DND-41 (cell line): Measurements from ENCODE around the gene IFIT1B.

Experiments
- ATAC-seq: fragments of 200-7000 bp; cut with Tn5 transposase; 3 replicates; pipeline ENCODE4 v1.9.1; 2021; ENCODE audit warnings: low read depth; ENCODE audit not compliant: insufficient read depth
- DNase-seq: peaks from one replicate; pipeline ENCODE4 v3.0.0-alpha.2; 2020
- H2AFZ ChIP-seq: 2 replicates; pipeline ENCODE4 v1.6.0; 2012; ENCODE audit warnings: low read depth, low read length
- H3K27ac ChIP-seq: 2 replicates; pipeline ENCODE4 v1.5.1; 2012; ENCODE audit warnings: low read length, inconsistent platforms
- H3K27me3 ChIP-seq: fragments of 200-600 bp; sonication (generic); 2 replicates; pipeline ENCODE4 v1.6.0; 2012; ENCODE audit warnings: low read length, mild to moderate bottlenecking, inconsistent platforms; ENCODE audit not compliant: insufficient read depth, poor library complexity
- H3K36me3 ChIP-seq: 2 replicates; pipeline ENCODE4 v1.5.1; 2012; ENCODE audit warnings: low read length, inconsistent platforms; ENCODE audit not compliant: insufficient read depth
- H3K4me1 ChIP-seq: 2 replicates; pipeline ENCODE4 v1.5.1; 2012; ENCODE audit warnings: mild to moderate bottlenecking, low read length; ENCODE audit not compliant: insufficient read depth
- H3K4me2 ChIP-seq: 2 replicates; pipeline ENCODE4 v1.6.0; 2012; ENCODE audit warnings: mild to moderate bottlenecking, moderate library complexity, low read length, inconsistent platforms; ENCODE audit not compliant: insufficient read depth
- H3K4me3 ChIP-seq, 2 experiments: fragments of 200-600 bp in 1 of 2; shearing (Covaris generic) in 1 of 2; 2 replicates each; pipeline ENCODE4 v1.5.1; 2012 to 2016; ENCODE audit warnings: inconsistent platforms in 2 of 2, low read length in 2 of 2, mild to moderate bottlenecking in 2 of 2, low read depth in 1 of 2, moderate library complexity in 1 of 2
- H3K79me2 ChIP-seq: 2 replicates; pipeline ENCODE4 v1.6.0; 2012; ENCODE audit warnings: low read length, inconsistent platforms; ENCODE audit not compliant: insufficient read depth
- H3K9ac ChIP-seq: 2 replicates; pipeline ENCODE4 v1.6.0; 2012; ENCODE audit warnings: low read depth, mild to moderate bottlenecking, inconsistent platforms, low read length, moderate library complexity
- H3K9me3 ChIP-seq: 2 replicates; pipeline ENCODE4 v1.5.1; 2012; ENCODE audit warnings: low read length, moderate library complexity, mild to moderate bottlenecking, inconsistent platforms; ENCODE audit not compliant: insufficient read depth, severe bottlenecking
- H4K20me1 ChIP-seq: 2 replicates; pipeline ENCODE4 v1.6.0; 2012; ENCODE audit warnings: low read length; ENCODE audit not compliant: insufficient read depth
- CTCF ChIP-seq: IDR thresholded peaks from 2 replicates; pipeline ENCODE4 v1.5.1; 2012; ENCODE audit warnings: borderline replicate concordance, low read length, moderate library complexity, mild to moderate bottlenecking; ENCODE audit not compliant: poor library complexity, severe bottlenecking; ENCODE audit errors: extremely low read depth
- EZH2 ChIP-seq: IDR thresholded peaks from 3 replicates; pipeline ENCODE4 v1.6.1; 2012; ENCODE audit warnings: borderline replicate concordance, low read depth, mild to moderate bottlenecking, moderate library complexity, low read length, inconsistent platforms; ENCODE audit not compliant: severe bottlenecking

The IFIT1B gene

DNA sequence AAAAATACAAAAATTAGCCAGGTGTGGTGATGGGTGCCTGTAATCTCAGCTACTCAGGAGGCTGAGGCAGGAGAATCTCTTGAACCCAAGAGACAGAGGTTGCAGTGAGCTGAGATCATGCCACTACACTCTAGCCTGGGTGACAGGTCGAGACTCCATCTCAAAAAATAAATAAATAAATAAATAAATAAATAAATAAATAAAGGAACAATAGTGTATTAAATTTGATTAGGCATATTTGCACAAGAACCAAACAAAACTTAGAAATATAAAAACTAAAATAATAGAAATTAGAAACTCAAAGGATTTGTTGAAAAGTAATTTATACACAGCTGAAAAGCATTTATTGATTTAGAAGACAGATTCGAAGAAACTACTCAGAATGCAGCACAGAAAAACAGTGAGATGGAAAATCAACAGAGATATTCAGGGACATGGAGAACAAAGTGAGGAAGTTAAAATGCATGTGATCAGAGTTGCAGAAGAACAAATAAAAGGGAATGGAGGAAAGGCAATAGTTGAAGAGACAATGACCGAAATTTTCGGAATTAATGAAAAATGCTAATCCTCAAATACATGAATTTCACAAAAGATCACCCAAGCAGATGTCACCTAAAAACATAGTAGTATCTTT is 32.4 kb upstream of the IFIT1B start:
- H2AFZ ChIP-seq: no peak overlapping the region
- H3K36me3 ChIP-seq: no peaks in the 10 kb centered on the region
- H3K27me3 ChIP-seq: no peaks in the 10 kb centered on the region
- no peak overlapping the region for H3K4me2 ChIP-seq
- H3K4me3 ChIP-seq: no peak overlapping the region
- H3K4me1 ChIP-seq: no peaks in the 10 kb centered on the region
- no peaks in the 10 kb centered on the region for H3K9me3 ChIP-seq
- DNase-seq (no peak), ATAC-seq (no peak)
- TF ChIP-seq CTCF: no peak
- no peak for TF ChIP-seq EZH2
- H3K9ac ChIP-seq: no peak overlapping the region
- no peaks in the 10 kb centered on the region for H3K79me2 ChIP-seq
- no peak overlapping the region for H3K27ac ChIP-seq
- no peaks in the 10 kb centered on the region for H4K20me1 ChIP-seq

GRCh38 chr10:89346405-89347254 is 31.2 kb upstream of the IFIT1B start:
- no peaks in the 10 kb centered on the region for H3K4me1 ChIP-seq
- no peak for TF ChIP-seq EZH2
- TF ChIP-seq CTCF: no peak
- no peaks in the 10 kb centered on the region for H3K79me2 ChIP-seq
- H3K9ac ChIP-seq: no peak overlapping the region
- DNase-seq: no peak
- no peak overlapping the region for H2AFZ ChIP-seq
- H4K20me1 ChIP-seq: no peaks in the 10 kb centered on the region
- H3K4me2 ChIP-seq: no peak overlapping the region
- ATAC-seq: no peak
- H3K4me3 ChIP-seq: no peak overlapping the region
- H3K27me3 ChIP-seq: no peaks in the 10 kb centered on the region
- H3K9me3 ChIP-seq: no peaks in the 10 kb centered on the region
- H3K27ac ChIP-seq: no peak overlapping the region
- no peaks in the 10 kb centered on the region for H3K36me3 ChIP-seq

DNA sequence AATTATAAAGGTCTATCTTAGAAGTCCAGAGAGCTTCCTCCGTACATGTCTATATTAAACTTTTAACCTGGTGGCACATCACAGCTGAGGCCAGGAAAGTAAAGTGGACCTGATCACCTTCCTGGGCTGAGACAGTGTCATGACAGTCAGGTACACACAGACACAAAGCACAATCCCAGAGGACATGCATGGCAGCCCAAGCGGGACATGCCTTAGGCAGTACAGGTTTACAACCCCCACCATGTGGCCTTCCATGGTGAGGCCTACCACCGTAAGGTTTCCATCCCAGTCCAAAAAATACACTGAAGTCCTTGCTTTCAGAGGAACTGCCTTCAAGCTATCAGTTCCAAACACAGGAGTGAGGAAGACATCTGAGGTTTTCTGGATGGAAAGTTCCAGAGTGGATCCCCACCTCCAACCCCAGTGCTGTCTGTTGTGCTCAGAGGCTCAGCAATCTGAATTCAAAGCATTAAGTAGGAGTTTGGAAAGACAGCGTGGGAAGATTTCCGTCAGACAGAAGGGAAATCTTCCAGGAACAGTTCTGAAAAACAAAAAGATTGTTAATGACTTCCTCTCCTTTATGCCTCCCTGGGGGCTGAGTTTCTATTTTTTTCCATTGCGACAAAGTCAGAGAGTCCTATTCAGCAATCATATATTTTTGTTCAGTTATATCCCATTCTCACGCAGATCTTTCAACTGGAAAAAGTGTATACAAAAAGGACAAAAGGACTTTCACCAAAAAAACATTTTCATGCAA is 30.0 kb upstream of the IFIT1B start:
- DNase-seq (no peak), ATAC-seq (no peak)
- H3K4me1 ChIP-seq: no peaks in the 10 kb centered on the region
- H3K4me3 ChIP-seq: no peak overlapping the region
- H3K27ac ChIP-seq: no peak overlapping the region
- TF ChIP-seq CTCF (no peak), EZH2 (no peak)
- H3K4me2 ChIP-seq: no peak overlapping the region
- H3K79me2 ChIP-seq: no peaks in the 10 kb centered on the region
- H2AFZ ChIP-seq: no peak overlapping the region
- H3K36me3 ChIP-seq: no peaks in the 10 kb centered on the region
- no peaks in the 10 kb centered on the region for H4K20me1 ChIP-seq
- no peak overlapping the region for H3K9ac ChIP-seq
- no peaks in the 10 kb centered on the region for H3K9me3 ChIP-seq
- H3K27me3 ChIP-seq: no peaks in the 10 kb centered on the region
